ENCODE results near the gene TSHZ2.

TSHZ2 gene

GRCh38 chr20:53330601-53331140, 358.5 kb downstream of the TSHZ2 start:
- DNase-seq: no peak

- DNase-seq: no peak
Measured at GRCh38 chr20:53331151-53331973, 359.2 kb downstream of the TSHZ2 start.

DNA sequence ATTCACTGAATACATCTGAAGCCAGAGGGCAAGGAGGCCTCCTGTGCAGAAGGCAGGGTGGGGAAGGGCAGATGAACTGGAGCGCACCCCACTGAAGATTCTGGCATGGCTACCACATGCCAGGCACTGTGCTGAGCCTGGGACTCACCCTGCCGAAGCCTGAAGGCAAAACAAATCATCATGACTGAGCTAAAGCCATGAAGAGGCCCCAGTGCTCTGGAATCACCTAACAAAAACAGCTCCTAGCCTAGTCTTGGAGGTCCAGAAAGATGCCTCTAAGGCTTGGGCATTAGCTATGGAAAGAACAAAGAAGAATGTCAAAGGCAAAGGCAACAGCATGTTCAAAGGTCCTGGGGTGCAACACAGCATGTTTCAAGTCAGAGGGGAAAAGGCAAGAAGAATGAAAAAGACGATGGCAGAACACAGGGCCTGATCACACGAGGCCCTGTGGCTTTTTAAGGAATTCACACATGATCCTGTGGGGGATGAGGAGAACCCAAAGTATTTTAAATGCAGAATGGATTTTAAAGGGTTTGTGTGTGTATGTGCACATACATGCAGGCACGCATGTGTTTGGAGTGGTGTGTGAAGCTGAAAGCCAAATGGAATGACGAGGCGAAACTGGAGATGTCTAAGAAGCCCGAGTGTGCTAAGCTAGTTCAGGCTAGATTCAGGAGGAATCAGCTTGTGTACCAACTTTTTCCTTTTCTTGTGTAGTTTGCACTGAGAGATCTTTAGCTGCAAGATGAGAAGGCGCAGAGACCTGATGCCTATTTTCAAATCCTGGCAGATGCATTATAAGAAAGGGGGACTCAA, 360.1 kb downstream of the TSHZ2 start:
- DNase-seq: no peak

DNA sequence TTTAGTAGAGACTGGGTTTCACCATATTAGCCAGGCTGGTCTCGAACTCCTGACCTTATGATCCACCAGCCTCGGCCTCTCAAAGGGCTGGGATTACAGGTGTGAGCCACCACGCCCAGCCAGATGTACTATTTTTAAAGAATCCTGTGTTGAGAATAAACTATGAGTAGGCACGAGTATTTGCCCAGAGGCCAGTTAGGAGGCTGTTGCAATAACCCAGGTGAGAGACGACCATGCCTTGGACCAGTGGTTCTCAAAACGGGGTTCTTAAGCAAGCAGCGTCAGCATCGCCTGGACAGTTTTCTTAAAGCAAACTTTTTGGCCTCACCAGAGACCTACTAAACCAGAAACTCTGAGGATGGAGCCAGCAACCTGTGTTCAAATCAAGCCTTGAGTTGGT, 362.7 kb downstream of the TSHZ2 start:
- DNase-seq: no peak

GRCh38 chr20:53335555-53335954, 363.4 kb downstream of the TSHZ2 start:
- no peak for DNase-seq

DNA sequence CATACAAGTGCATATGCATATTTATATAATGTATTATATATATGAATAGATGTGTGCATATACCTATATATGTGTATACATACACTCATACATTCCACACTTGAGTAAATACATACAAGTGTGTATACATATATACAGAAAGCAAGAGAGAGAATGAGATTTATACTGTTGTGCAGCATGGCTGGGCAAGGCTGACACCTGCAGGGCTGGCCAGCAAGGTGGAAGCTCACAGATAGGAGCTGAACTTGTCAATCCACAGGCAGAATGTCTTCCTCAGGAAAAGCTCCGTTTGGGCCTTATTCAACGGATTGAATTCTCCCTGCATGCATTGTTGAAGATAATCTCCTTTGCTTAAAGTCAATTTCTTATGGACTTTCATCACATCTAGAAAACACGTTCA, 364.7 kb downstream of the TSHZ2 start:
- no peak for DNase-seq

DNA sequence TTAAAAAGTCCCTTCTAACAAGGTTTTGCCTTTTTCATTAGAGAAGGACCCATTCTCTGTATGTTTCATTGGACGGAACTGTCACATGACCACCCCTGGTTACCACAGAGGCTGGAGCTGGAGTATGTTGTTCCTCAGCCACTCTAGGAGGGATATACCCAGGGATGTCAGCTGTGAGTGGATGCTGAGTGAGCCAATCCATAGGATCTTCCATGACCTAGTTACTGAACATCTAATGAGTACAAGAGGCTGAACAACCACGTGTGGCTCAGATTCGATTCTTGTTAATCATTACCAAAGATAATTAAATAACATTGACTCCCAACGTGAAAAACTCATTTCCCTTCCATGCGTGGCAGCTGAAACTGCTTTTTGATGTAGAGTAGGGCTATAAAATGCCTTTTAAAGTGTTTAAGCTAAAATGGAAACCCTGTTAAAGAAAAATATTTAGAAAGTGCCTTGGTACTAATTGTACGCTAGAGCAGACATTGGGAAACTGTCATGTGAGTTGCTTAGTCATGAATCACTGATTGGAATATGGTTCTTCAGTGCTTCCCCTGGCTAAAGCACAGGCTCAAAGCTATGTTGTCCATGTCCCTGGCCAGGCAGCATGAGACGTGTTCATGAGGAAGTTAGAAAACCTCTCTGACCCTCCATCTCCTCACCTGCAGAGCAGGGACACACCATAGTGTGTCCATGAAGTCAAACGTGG, 365.4 kb downstream of the TSHZ2 start:
- no peak for DNase-seq

- DNase-seq: no peak
Measured at GRCh38 chr20:53338716-53339115, 366.6 kb downstream of the TSHZ2 start.

- no peak for DNase-seq
Measured at GRCh38 chr20:53342429-53342828, 370.3 kb downstream of the TSHZ2 start.

GRCh38 chr20:53343448-53343847, 371.3 kb downstream of the TSHZ2 start:
- DNase-seq: no peak

- no peak for DNase-seq
Measured at GRCh38 chr20:53344891-53345290, 372.7 kb downstream of the TSHZ2 start.

GRCh38 chr20:53345536-53346334, 373.6 kb downstream of the TSHZ2 start:
- DNase-seq: no peak

DNA sequence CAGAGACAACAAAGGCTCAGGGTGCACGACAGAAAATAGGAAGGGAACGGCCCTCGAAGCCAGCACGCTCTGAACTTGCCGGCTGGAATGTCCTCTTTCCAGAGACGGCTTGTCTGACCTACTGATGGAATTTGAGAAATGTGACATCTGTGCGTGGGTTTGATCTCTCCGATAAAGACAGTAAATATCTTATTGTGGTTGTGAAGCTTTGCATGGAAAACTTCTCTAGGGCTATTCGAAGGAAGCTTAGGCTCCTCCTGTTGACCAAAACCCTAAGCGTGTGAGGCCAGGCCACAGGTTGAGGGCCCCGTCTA, 374.1 kb downstream of the TSHZ2 start:
- DNase-seq: no peak

DNA sequence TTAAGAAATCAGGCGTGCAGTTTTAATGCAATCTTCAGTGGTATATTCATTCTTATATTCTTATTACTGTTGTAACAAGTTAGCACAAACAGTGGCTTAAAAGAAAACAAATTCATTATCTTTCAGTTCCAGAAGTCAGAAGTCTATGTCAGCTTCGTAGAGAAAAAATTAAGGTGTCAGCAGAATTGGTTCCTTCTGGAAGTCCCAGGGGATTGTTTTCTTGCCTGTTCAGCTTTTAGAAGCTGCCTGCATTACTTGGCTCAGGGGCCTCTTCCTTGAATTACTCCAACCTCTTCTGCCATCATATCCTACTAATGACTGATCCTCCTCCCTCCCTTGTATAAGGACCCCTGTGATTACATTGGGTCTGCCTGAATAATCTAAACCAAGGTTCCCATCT, 377.6 kb downstream of the TSHZ2 start:
- DNase-seq: no peak

- DNase-seq: no peak
Measured at GRCh38 chr20:53352727-53353440, 380.7 kb downstream of the TSHZ2 start.

- no peak for DNase-seq
Measured at GRCh38 chr20:53354314-53354713, 382.2 kb downstream of the TSHZ2 start.

DNA sequence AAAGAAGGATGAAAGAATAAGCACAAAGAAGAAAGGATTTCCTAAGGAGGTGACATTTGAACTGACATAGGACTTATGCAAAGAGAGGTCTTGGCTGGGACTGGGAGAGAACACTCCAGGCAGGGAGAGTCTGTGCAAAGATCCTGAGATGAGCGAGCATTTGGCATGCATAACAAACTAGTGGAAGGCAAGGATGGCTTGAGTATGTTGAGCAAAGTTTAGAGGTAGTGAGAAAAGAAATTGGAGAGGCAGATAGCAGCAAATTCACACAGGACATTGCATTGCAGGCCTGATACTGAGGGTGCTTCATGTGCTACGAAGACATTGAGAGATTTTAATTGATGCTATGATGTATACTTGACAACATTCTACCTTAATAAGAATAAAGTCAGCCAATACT, 383.6 kb downstream of the TSHZ2 start:
- no peak for DNase-seq

GRCh38 chr20:53359425-53359824, 387.3 kb downstream of the TSHZ2 start:
- DNase-seq: no peak

- no peak for DNase-seq
Measured at GRCh38 chr20:53360852-53361251, 388.7 kb downstream of the TSHZ2 start.

DNA sequence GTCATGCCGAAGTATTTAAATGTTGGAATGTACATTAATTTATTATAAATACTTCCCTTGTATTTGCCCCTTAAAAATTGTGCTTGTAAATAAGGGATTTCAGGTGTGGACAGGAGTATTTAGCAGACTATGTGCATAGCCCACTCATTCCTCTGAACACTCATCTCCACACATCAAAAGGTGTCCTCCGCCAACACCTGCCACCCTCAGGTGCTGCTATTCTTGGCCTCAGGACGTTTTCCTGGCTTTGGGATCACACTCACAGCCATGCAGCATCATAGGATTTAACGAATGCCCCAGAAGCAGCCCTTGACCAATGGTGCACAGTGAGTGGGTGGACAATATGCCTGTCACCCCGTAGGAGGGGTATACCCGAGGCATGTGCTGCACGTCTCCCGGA, 390.6 kb downstream of the TSHZ2 start:
- no peak for DNase-seq

DNA sequence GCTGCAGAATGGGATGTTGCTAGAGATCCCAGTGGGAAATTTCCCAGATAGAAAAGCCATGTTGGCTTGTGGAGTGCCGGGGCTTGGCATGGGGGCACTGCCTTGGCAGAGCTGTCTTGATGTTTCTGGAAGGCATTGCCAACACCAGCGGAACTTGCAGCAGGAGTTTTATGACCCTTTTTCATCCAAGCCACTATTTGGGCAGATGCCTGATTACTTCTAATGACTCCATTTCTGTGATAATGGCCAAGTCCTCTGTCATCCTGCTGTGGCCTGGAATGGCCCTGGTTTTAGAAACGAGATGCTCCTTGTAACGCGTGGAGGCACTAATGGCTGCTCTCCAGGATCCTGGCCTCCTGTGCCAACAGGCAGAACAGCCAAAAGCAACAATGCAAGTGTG, 392.5 kb downstream of the TSHZ2 start:
- DNase-seq: no peak

GRCh38 chr20:53365076-53365475, 392.9 kb downstream of the TSHZ2 start:
- no peak for DNase-seq

Data from GDM1 (cell line).